OCI-M2 (cell line): ENCODE results near the gene CTNNA3.

Experiments
- DNase-seq: peaks from one replicate; lab custom pipeline; 2025; ENCODE audit not compliant: unreplicated experiment; lab: John Stamatoyannopoulos, UW

Gene CTNNA3

DNA sequence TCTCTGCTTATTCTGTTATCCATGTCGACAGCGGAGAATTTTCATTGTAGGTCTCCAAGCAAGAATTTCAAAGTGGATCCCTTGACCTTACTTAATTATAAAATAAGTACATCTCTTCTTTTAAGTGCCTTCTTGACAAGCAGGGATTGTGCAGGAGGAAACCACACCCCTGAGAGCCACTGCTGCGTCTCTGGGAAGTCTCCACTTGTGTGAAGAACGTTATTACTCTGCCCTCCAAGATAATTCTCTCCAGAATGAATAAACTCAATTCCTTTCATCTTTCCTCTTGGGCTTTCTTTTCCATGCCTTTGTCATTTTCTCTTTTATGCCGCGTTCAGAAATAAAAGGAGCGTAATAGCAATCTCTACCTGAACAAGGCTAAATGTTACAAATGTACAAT is 1801.0 kb downstream of the CTNNA3 start:
- DNase-seq = no peak

DNA sequence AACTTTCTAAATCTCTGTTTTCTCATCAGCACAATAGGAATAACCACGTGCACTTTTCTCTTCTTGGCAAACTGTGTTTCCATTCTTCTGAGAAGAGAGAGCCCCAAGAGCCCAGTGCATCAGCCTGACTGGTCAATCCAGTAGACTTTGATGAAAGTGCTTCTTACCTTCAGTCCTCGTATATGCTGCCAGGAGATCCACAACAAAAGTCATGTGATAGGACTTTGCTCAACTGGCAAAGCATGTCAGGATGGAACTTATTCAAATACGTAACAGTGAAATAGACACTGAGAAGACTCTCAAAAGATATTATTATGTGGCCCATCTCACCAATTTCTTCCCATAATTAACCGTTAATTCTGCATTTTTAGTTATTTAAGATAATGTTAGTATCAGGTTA is 1801.6 kb downstream of the CTNNA3 start:
- DNase-seq = no peak

DNA sequence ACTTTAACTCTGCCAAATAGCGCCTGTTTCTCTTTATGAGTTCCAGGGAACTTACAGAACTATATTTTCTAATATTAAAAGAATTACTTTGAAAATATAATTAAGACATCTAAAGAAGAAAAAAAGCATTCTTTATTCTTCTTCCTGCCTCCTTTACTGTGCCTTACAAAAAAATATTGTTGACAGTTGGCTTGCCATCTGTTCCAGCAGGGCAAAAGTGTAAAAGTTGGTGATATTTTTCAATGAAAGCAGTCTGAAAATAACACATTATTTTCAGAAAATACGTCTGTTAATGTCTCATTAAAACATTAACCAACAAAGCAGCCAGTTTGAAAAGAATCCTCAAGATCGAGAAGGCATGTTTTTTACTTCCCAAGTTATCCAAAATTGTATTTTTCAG is 1802.3 kb downstream of the CTNNA3 start:
- DNase-seq = no peak

DNA sequence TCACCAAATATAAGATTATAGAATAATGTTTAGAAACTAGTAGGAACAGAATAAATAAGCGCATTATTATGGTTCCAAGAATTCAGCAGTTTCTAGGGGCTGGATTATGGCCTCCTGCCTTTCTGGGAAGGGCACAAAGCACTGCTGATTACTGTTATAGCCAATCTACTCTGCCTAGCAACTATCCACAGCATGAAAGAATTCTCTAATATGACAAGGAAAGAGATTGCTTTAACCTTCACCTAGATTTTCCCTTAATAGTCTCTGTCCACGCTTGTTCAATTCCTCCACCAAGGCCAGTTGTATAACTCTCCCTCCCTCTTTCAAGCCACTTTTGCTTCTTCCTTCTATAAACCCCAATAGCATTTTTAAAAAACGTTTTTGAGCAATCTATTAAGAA is 1803.7 kb downstream of the CTNNA3 start:
- DNase-seq = no peak

DNA sequence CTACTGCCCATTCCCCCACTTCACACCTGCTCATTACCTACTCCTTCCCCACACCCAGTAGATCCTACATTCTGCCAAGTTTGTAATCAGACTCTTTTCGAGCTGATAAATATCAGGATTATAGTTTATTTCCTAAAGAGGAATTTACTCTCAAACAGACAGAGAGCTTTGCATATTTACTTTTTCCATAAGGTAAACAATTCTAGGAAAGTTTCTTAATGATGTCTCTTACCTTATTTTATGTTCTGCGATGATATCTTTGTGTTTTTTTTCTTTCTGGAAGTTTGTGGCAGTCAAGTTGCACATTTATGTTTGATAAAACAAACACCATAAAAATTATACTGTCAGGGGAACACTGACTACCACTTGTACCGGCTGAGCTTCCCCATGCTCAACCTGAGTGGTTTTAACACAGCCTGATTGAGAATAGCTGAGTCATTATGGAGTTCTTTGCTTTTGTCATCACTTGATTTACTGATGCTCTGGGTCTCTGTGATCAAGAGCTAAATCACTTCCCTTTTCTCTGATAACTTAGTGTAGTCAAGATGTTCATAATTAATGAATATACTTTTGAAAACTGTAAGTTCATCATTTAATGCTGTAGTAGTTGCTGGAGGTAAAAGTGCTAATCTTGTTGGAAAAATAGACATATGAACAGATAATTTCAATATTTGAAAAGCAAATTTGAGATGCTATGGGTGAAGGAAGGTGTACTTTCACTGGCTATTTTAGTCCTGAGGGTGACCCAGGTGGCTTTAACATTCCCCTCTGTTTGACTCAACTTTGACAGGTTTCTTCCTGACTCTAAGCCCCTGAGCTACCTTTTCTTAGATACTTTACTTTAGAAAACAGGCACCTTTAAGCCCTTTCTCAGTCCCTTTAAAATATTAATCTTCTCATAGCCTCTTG is 1804.7 kb downstream of the CTNNA3 start:
- DNase-seq = no peak

DNA sequence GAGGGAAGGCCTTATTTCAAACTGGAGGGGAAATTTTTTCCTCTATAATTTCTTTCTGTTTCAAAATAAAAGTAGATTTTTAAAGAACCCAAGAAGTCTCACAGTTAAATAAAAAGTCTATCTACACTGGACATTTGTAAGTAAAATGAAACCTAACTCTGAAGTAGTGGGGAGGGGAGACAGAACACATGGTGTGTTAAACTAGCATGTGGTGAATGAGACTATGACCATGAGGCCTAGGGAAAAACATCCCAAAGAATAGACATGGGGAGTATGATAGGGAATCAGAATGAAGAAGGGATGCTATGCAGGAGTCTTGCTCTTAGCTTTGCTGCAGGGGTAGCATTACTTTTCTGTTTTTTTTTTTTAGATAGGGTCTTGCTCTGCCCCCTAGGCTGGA is 1831.5 kb downstream of the CTNNA3 start:
- no peak for DNase-seq

DNA sequence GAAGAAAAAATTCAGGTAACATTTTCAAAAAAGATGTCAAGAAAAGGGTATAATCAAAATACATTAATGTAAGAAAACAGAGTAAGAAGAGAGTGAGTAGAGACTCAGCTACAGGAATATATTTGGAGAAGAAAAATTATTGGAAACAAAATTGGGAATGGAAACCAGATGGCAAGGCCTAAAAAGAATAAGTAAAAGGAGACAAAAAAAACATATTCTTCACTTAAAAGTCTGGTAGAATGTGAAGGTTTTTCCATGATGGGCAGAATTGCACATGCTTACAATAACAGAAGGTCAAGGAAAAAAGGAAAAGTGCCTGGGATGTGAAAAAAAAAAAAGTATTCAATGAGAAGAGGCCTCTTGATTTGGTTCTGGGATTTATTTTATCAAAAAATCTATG is 1832.0 kb downstream of the CTNNA3 start:
- no peak for DNase-seq
